Keratinocyte (primary cell): ENCODE data around the gene ZNF691.

Experiments
- CTCF ChIP-seq, 3 experiments: IDR thresholded peaks in 1 of 3; conservative IDR thresholded peaks in 1 of 3; optimal IDR thresholded peaks in 1 of 3; 2 replicates in 2 of 3; 3 replicates in 1 of 3; pipeline versions ENCODE3 to v1.5.1; 2011; ENCODE audit warnings: low read length in 3 of 3, mild to moderate bottlenecking in 3 of 3, moderate library complexity in 2 of 3, control low read depth in 1 of 3, inconsistent platforms in 1 of 3; ENCODE audit not compliant: insufficient read depth in 2 of 3; ENCODE audit errors: extremely low read depth in 1 of 3
- EZH2 ChIP-seq: IDR thresholded peaks from one replicate; pipeline ENCODE4 v1.6.1; 2012; ENCODE audit warnings: inconsistent platforms, mild to moderate bottlenecking, low read length, moderate library complexity

GRCh38 chr1:42848823-42849537 lies 2.6 kb downstream of the ZNF691 start:
- TF ChIP-seq CTCF (optimal IDR thresholded peaks at IDR 0.05 in 1 of 3, IDR thresholded peaks at IDR 0.05 in 1 of 3, conservative IDR thresholded peaks at IDR 0.05 in 1 of 3; ENCODE audit: extremely low read depth in 1 of 3, insufficient read depth in 2 of 3, low read length in 3 of 3) (no peak), EZH2 (no peak)
